Glutamatergic neuron (in vitro differentiated cells): ENCODE measurements around the gene MANBA. TPM values are rescaled to one million over a fixed set of nuclear protein-coding genes. Genes with fewer than 3 reads are reported as not detected.

Experiments
- DNase-seq: peaks from one replicate; pipeline ENCODE4 v3.0.0; 2022
- H3K27ac Mint-ChIP-seq: one replicate; pipeline ENCODE4 v1.8.0; 2020; ENCODE audit warnings: mild to moderate bottlenecking, mixed read lengths, inconsistent platforms; ENCODE audit not compliant: unreplicated experiment
- H3K27me3 Mint-ChIP-seq: one replicate; pipeline ENCODE4 v1.8.0; 2020; ENCODE audit warnings: mild to moderate bottlenecking, moderate library complexity, mixed read lengths, inconsistent platforms; ENCODE audit not compliant: unreplicated experiment
- H3K36me3 Mint-ChIP-seq: one replicate; pipeline ENCODE4 v1.8.0; 2020; ENCODE audit warnings: mild to moderate bottlenecking, mixed read lengths, inconsistent platforms; ENCODE audit not compliant: unreplicated experiment
- H3K4me1 Mint-ChIP-seq: one replicate; pipeline ENCODE4 v1.8.0; 2020; ENCODE audit warnings: mild to moderate bottlenecking, low read depth, mixed read lengths, inconsistent platforms; ENCODE audit not compliant: unreplicated experiment
- H3K4me3 Mint-ChIP-seq: one replicate; pipeline ENCODE4 v1.8.0; 2020; ENCODE audit warnings: mild to moderate bottlenecking, mixed read lengths, inconsistent platforms; ENCODE audit not compliant: unreplicated experiment
- H3K9me3 Mint-ChIP-seq: one replicate; pipeline ENCODE4 v1.8.0; 2020; ENCODE audit warnings: mild to moderate bottlenecking, moderate library complexity, mixed read lengths, inconsistent platforms; ENCODE audit not compliant: unreplicated experiment
- total RNA-seq: library from RNA; stranded (reverse); fragmentation: NEBNext Ultra II Directional; extraction: Animal tissue kit (Norgen Biotek cat#: 25700); gene quantifications from one replicate; pipeline ENCODE4 v1.2.1, GENCODE V29; 2021; ENCODE audit not compliant: unreplicated experiment
- TF ChIP-seq, protein P1 (sequence below): fragments of 200-600 bp; sonication (generic); IDR thresholded peaks from one replicate; pipeline ENCODE4 v1.5.0; 2021; ENCODE audit not compliant: partially characterized antibody, unreplicated experiment

The MANBA gene
- total RNA-seq, 1 donor from 2014 or later = 13.0 TPM

DNA sequence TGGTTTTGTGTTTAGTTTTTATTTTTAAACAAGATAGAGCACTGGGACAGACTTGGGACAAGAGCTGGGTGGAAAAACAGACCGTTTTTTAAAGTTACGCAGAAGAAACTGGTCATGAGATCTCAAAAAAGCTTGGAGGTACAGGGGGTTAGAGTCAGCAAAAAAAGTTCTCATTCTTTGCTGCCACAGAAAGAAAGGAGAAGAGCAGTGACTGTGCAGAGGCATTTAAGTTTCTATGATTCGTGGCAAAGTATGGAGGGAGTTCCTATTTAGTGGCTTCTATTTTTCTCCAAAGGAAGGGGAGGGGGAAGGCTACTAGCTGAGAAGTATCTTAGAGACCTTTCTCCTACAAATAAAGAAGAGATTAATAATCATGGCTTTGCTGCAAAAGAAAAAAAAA lies 68.3 kb downstream of the MANBA start:
- Mint-ChIP-seq H3K36me3 (no peaks in the 10 kb centered on the region), H3K27me3 (peaks cover 2% of the 10 kb centered on the region), H3K4me3 (no peak overlapping the region), H3K27ac (no peak overlapping the region), H3K4me1 (no peaks in the 10 kb centered on the region), H3K9me3 (no peaks in the 10 kb centered on the region)
- DNase-seq = no peak
- TF ChIP-seq, protein P1, sequence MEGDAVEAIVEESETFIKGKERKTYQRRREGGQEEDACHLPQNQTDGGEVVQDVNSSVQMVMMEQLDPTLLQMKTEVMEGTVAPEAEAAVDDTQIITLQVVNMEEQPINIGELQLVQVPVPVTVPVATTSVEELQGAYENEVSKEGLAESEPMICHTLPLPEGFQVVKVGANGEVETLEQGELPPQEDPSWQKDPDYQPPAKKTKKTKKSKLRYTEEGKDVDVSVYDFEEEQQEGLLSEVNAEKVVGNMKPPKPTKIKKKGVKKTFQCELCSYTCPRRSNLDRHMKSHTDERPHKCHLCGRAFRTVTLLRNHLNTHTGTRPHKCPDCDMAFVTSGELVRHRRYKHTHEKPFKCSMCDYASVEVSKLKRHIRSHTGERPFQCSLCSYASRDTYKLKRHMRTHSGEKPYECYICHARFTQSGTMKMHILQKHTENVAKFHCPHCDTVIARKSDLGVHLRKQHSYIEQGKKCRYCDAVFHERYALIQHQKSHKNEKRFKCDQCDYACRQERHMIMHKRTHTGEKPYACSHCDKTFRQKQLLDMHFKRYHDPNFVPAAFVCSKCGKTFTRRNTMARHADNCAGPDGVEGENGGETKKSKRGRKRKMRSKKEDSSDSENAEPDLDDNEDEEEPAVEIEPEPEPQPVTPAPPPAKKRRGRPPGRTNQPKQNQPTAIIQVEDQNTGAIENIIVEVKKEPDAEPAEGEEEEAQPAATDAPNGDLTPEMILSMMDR = no peak

DNA sequence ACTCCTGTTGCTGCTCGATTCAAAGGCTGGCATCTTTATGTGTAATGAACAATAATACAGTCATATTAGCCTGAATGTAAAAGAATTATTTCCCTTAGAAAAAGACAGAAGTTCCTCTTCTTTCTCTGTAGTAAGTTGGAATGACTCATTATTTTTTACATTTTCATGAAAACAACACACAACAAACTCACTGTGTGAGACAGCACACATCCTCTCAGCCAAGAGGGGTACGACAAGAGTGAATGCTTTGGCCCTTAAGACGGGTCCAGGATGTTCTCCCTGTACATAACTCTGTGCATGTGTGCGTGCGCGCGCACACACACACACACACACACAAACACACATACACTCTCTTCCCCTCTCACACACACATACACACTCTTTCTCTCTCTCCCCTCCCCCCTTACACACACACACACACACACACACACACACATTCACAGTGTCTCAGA lies 72.8 kb downstream of the MANBA start:
- no peaks in the 10 kb centered on the region for H3K9me3 Mint-ChIP-seq
- no peak overlapping the region for H3K27ac Mint-ChIP-seq
- no peaks in the 10 kb centered on the region for H3K36me3 Mint-ChIP-seq
- no peaks in the 10 kb centered on the region for H3K27me3 Mint-ChIP-seq
- H3K4me3 Mint-ChIP-seq = no peak overlapping the region
- no peaks in the 10 kb centered on the region for H3K4me1 Mint-ChIP-seq
- TF ChIP-seq, protein P1 = no peak
- no peak for DNase-seq

DNA sequence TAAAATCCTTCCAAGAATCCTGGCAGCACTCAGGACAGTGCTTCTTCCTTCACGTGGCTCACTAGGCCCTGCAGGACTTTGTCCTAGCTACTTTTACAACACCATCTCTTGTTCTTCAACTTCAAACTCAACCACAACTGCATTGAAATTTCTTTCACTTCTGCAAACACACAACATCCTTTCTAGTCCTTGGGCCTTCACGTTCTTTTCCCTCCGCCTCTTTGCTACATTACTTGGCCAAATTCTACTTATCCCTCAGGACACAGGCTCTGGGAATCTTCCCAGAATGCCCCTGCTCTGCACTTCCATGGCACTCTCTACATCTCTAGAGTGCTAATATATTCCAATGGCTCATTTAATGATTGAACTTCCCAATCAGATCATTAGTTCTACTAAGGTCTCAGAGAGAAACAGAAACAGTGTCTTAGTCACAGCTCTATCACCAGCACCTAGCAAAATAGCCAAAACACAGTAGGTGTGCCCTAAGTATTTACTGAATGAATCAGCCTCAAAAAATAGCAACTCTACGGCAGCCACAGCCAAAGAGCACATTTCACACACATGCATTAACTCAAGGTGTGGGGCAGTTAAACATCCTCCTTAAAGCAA lies 73.3 kb downstream of the MANBA start:
- no peak overlapping the region for H3K4me3 Mint-ChIP-seq
- H3K36me3 Mint-ChIP-seq = no peaks in the 10 kb centered on the region
- no peaks in the 10 kb centered on the region for H3K4me1 Mint-ChIP-seq
- H3K9me3 Mint-ChIP-seq = no peaks in the 10 kb centered on the region
- TF ChIP-seq, protein P1 = no peak
- DNase-seq = no peak
- H3K27ac Mint-ChIP-seq = no peak overlapping the region
- H3K27me3 Mint-ChIP-seq = no peaks in the 10 kb centered on the region

DNA sequence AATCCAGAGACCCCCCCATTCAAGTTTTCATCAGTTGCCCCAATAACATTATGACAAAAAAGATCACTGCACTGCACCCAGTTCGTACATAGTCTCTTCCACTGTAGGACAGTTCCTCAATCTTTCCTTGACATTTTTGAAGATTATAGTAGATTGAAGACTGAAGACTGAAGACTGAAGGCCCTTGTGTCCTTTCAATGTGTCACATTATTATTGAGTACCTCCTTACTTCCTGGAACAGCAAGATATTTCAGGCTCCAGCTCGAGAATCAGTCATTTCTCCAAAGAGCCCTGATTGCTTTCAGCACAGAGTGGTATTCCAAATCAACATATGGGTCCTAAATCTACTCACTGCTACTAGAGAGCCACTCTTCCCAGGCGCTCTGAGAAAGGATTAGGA lies 75.0 kb downstream of the MANBA start:
- DNase-seq = no peak
- Mint-ChIP-seq H3K27ac (no peak overlapping the region), H3K36me3 (no peaks in the 10 kb centered on the region), H3K27me3 (no peaks in the 10 kb centered on the region), H3K4me3 (no peak overlapping the region), H3K9me3 (no peaks in the 10 kb centered on the region), H3K4me1 (no peaks in the 10 kb centered on the region)
- TF ChIP-seq, protein P1 = no peak

DNA sequence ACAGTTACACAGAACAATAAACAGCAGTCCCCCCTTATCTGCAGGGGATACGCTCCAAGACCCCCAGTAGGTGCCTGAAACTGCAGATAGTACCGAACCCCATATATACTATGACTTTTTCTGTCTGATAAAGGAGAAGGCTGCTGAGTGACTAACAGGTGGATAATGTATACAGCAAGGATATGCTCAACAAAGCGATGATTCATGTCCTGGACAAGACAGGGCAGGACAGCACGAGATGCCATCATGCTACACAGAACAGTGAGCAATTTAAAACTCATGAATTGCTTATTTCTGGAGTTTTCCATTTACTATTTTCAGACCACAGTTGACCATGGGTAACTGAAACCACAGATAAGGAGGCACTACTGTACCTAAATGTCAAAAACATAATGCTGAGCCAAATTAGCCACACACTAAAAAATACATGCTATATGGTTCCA lies 76.1 kb downstream of the MANBA start:
- H3K9me3 Mint-ChIP-seq = no peaks in the 10 kb centered on the region
- no peak overlapping the region for H3K4me3 Mint-ChIP-seq
- TF ChIP-seq, protein P1 = no peak
- no peaks in the 10 kb centered on the region for H3K36me3 Mint-ChIP-seq
- no peaks in the 10 kb centered on the region for H3K27me3 Mint-ChIP-seq
- H3K4me1 Mint-ChIP-seq = no peaks in the 10 kb centered on the region
- no peak overlapping the region for H3K27ac Mint-ChIP-seq
- DNase-seq = no peak
